Measurements from ENCODE around the gene GLRX. TPM values are rescaled to one million over a fixed set of nuclear protein-coding genes. Genes with fewer than 3 reads are reported as not detected.

The GLRX gene
- total and polyA plus RNA-seq, 2 of the 13 experiments (the other 11 are each of a cell fraction or from before 2014, with no cell fraction given): 63.8 to 499 TPM

DNA sequence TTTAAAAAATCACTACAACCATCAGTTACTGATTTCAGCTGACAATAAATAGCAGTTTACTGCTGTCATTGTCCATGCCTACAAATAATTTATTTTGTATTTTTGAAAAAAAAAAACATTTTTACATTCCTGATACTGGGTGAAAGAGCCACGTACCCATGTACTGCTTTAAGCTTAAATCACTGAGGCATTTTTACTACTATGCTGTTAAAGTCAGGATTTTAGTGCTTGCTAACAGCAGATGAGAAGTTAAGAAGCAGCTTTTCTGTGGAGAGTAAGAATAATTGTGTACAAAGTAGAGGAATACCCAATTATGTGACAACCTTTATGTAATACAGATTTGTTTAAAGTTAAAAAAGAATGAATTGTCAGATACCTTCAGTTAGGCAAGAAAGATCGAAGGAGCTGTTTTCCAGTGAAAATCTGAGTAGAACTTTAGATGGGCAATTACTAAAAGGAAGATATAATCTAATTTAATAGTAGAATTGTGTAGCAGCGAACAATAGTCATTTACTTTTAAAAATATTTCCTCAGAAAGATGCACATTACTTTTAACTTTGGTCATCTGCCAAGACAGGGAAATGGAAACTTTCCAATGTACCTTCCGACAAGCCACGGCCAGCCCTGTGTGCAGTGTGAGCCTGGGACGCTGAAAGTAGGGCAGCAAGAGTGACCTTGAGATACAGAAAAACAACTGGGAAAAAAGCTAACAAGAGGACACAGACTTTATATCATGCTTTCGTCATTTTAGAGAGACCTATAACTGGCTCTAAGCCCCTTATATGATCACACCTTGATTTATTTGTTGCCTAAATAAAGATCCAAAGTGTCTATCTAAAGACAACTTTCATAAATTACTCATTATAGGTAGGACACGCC is 51.5 kb downstream of the GLRX start (continued):
- TF ChIP-seq, protein P1, sequence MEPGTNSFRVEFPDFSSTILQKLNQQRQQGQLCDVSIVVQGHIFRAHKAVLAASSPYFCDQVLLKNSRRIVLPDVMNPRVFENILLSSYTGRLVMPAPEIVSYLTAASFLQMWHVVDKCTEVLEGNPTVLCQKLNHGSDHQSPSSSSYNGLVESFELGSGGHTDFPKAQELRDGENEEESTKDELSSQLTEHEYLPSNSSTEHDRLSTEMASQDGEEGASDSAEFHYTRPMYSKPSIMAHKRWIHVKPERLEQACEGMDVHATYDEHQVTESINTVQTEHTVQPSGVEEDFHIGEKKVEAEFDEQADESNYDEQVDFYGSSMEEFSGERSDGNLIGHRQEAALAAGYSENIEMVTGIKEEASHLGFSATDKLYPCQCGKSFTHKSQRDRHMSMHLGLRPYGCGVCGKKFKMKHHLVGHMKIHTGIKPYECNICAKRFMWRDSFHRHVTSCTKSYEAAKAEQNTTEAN (CRISPR knock-in tag; conservative IDR thresholded peaks at IDR 0.05): no peak
- TF ChIP-seq EEA1 (CRISPR knock-in tag; IDR thresholded peaks at IDR 0.05; ENCODE audit: borderline replicate concordance) (no peak), GZF1 (CRISPR knock-in tag; IDR thresholded peaks at IDR 0.05) (no peak), BRD4 (CRISPR knock-in tag; IDR thresholded peaks at IDR 0.05) (no peak), ZC3H13 (CRISPR knock-in tag; IDR thresholded peaks at IDR 0.05) (no peak), ZNF20 (CRISPR knock-in tag; IDR thresholded peaks at IDR 0.05) (no peak), SMAD9 (CRISPR knock-in tag; IDR thresholded peaks at IDR 0.05) (no peak), TCF7 (IDR thresholded peaks at IDR 0.05; ENCODE audit: low read depth) (no peak), ZNF747 (CRISPR knock-in tag; IDR thresholded peaks at IDR 0.05; ENCODE audit: borderline replicate concordance) (no peak), TBP (CRISPR knock-in tag; IDR thresholded peaks at IDR 0.05) (no peak), ZSCAN9 (CRISPR knock-in tag; IDR thresholded peaks at IDR 0.05; ENCODE audit: borderline replicate concordance) (no peak), ZNF282 (IDR thresholded peaks at IDR 0.05; ENCODE audit: partially characterized antibody) (no peak), SP5 (CRISPR knock-in tag; IDR thresholded peaks at IDR 0.05; ENCODE audit: borderline replicate concordance, low read depth) (no peak), FOXP1 (IDR thresholded peaks at IDR 0.05) (no peak), FOXP1 (CRISPR knock-in tag; IDR thresholded peaks at IDR 0.05) (0 out of 2 replicates have a peak, but pooled peaks have one; percentile 24), ZNF83 (CRISPR knock-in tag; IDR thresholded peaks at IDR 0.05; ENCODE audit: borderline replicate concordance) (no peak), ZFY (CRISPR knock-in tag; IDR thresholded peaks at IDR 0.05) (no peak), ZNF253 (CRISPR knock-in tag; IDR thresholded peaks at IDR 0.05; ENCODE audit: borderline replicate concordance) (no peak), CEBPB (IDR thresholded peaks at IDR 0.05; ENCODE audit: borderline replicate concordance, low read depth, low read length) (no peak)
- TF ChIP-seq, protein P2, sequence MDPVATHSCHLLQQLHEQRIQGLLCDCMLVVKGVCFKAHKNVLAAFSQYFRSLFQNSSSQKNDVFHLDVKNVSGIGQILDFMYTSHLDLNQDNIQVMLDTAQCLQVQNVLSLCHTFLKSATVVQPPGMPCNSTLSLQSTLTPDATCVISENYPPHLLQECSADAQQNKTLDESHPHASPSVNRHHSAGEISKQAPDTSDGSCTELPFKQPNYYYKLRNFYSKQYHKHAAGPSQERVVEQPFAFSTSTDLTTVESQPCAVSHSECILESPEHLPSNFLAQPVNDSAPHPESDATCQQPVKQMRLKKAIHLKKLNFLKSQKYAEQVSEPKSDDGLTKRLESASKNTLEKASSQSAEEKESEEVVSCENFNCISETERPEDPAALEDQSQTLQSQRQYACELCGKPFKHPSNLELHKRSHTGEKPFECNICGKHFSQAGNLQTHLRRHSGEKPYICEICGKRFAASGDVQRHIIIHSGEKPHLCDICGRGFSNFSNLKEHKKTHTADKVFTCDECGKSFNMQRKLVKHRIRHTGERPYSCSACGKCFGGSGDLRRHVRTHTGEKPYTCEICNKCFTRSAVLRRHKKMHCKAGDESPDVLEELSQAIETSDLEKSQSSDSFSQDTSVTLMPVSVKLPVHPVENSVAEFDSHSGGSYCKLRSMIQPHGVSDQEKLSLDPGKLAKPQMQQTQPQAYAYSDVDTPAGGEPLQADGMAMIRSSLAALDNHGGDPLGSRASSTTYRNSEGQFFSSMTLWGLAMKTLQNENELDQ (CRISPR knock-in tag; IDR thresholded peaks at IDR 0.05; ENCODE audit: borderline replicate concordance): no peak
- TF ChIP-seq, protein P3, sequence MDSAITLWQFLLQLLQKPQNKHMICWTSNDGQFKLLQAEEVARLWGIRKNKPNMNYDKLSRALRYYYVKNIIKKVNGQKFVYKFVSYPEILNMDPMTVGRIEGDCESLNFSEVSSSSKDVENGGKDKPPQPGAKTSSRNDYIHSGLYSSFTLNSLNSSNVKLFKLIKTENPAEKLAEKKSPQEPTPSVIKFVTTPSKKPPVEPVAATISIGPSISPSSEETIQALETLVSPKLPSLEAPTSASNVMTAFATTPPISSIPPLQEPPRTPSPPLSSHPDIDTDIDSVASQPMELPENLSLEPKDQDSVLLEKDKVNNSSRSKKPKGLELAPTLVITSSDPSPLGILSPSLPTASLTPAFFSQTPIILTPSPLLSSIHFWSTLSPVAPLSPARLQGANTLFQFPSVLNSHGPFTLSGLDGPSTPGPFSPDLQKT (CRISPR knock-in tag; IDR thresholded peaks at IDR 0.05; ENCODE audit: borderline replicate concordance): no peak
- TF ChIP-seq, protein P4, sequence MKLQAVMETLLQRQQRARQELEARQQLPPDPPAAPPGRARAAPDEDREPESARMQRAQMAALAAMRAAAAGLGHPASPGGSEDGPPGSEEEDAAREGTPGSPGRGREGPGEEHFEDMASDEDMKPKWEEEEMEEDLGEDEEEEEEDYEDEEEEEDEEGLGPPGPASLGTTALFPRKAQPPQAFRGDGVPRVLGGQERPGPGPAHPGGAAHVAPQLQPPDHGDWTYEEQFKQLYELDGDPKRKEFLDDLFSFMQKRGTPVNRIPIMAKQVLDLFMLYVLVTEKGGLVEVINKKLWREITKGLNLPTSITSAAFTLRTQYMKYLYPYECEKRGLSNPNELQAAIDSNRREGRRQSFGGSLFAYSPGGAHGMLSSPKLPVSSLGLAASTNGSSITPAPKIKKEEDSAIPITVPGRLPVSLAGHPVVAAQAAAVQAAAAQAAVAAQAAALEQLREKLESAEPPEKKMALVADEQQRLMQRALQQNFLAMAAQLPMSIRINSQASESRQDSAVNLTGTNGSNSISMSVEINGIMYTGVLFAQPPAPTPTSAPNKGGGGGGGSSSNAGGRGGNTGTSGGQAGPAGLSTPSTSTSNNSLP (IDR thresholded peaks at IDR 0.05; ENCODE audit: low read depth, low read length): no peak
- TF ChIP-seq, protein P5, sequence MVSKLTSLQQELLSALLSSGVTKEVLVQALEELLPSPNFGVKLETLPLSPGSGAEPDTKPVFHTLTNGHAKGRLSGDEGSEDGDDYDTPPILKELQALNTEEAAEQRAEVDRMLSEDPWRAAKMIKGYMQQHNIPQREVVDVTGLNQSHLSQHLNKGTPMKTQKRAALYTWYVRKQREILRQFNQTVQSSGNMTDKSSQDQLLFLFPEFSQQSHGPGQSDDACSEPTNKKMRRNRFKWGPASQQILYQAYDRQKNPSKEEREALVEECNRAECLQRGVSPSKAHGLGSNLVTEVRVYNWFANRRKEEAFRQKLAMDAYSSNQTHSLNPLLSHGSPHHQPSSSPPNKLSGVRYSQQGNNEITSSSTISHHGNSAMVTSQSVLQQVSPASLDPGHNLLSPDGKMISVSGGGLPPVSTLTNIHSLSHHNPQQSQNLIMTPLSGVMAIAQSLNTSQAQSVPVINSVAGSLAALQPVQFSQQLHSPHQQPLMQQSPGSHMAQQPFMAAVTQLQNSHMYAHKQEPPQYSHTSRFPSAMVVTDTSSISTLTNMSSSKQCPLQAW (CRISPR knock-in tag; IDR thresholded peaks at IDR 0.05): no peak

All from HepG2 (cell line).